AG04449 (cell line): ENCODE measurements around the gene RNU7-1.

Source experiments
- CTCF ChIA-PET: fragments of 350-600 bp; formaldehyde crosslinking; extraction: SDS; loops from one replicate; lab custom pipeline; 2021; ENCODE audit warnings: antibody characterized with exemption; lab: Yijun Ruan, JAX
- POLR2A ChIA-PET: fragments of 400-600, 350-600 bp; formaldehyde crosslinking; extraction: SDS; loops from one replicate; lab custom pipeline; 2020; ENCODE audit warnings: antibody characterized with exemption, inconsistent platforms; lab: Yijun Ruan, JAX
- DNase-seq: peaks from one replicate; pipeline ENCODE4 v3.0.0-alpha.2; 2010; ENCODE audit warnings: low read depth, low spot score
- H3K4me3 ChIP-seq: 2 replicates; pipeline ENCODE4 v1.5.1; 2011; ENCODE audit warnings: low read depth, mild to moderate bottlenecking, control low read depth, low read length
- TF ChIP-seq, protein P1 (sequence below): IDR thresholded peaks from one replicate; pipeline ENCODE4 v1.5.1; 2011; ENCODE audit warnings: mild to moderate bottlenecking, moderate library complexity, low read length, control low read depth, inconsistent platforms; ENCODE audit not compliant: insufficient read depth; ENCODE audit errors: missing control alignments

RNU7-1 gene

GRCh38 chr12:6960593-6961277 is 17.1 kb downstream of the RNU7-1 start:
- ChIA-PET CTCF (interaction anchor here (0.9 to 13.5 kb wide), 8 partner anchors 13 to 149 kb away, joined by 3 to 226 read pairs (median 20); partner anchors contain the start of genes ATN1, C12orf57, PTPN6 and RNU7-1), POLR2A (no interaction called here)
- no peak for DNase-seq

GRCh38 chr12:6961278-6961694 is 17.7 kb downstream of the RNU7-1 start:
- ChIA-PET POLR2A (no interaction called here), CTCF (interaction anchor here (1.0 to 13.5 kb wide), 8 partner anchors 14 to 148 kb away, joined by 3 to 226 read pairs (median 20); partner anchors contain the start of genes ATN1, C12orf57, PTPN6 and RNU7-1)
- TF ChIP-seq, protein P1, sequence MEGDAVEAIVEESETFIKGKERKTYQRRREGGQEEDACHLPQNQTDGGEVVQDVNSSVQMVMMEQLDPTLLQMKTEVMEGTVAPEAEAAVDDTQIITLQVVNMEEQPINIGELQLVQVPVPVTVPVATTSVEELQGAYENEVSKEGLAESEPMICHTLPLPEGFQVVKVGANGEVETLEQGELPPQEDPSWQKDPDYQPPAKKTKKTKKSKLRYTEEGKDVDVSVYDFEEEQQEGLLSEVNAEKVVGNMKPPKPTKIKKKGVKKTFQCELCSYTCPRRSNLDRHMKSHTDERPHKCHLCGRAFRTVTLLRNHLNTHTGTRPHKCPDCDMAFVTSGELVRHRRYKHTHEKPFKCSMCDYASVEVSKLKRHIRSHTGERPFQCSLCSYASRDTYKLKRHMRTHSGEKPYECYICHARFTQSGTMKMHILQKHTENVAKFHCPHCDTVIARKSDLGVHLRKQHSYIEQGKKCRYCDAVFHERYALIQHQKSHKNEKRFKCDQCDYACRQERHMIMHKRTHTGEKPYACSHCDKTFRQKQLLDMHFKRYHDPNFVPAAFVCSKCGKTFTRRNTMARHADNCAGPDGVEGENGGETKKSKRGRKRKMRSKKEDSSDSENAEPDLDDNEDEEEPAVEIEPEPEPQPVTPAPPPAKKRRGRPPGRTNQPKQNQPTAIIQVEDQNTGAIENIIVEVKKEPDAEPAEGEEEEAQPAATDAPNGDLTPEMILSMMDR: no peak
- DNase-seq: no peak
- H3K4me3 ChIP-seq: no peak overlapping the region

More at GRCh38 chr12:6960593-6961277, 17.1 kb downstream of the RNU7-1 start:
- no peak overlapping the region for H3K4me3 ChIP-seq
- TF ChIP-seq, protein P1: peak; percentile 45

DNA sequence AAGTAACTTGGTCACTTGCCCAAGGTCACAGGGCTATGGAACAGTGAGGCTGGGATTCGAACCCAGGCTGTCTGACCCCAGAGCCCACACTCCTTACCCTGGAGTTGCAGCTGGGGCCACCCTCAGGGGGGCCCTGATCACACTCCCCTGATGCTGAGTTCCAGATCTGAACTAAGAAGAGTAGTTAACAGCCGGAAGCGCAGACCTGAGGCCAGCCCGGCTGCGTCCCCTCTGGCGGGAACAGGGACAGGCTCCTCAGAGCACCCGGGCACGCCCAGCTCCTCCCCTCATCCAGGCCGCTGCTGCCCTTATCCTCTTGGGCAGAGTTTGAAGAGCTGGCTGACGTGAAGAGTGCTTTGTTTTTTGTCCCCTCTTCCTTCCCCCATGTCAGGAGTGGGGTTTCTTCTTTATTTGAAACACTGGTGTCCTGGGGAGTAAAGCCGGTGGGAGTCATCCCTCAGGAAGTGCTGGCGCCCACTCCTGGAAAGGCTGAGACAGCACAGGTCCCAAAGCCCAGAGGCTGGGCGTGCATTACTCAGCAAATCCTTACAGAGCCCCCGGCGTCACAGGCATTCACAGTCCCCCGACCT is 18.2 kb downstream of the RNU7-1 start:
- ChIA-PET POLR2A (no interaction called here), CTCF (interaction anchor here (1.0 to 13.5 kb wide), 10 partner anchors 14 to 150 kb away, joined by 3 to 226 read pairs (median 18); partner anchors contain the start of genes ATN1, C12orf57, PTPN6 and RNU7-1)
- no peak for DNase-seq
- peak overlapping the region; percentile 10 for H3K4me3 ChIP-seq
- TF ChIP-seq, protein P1: peak; percentile 72

DNA sequence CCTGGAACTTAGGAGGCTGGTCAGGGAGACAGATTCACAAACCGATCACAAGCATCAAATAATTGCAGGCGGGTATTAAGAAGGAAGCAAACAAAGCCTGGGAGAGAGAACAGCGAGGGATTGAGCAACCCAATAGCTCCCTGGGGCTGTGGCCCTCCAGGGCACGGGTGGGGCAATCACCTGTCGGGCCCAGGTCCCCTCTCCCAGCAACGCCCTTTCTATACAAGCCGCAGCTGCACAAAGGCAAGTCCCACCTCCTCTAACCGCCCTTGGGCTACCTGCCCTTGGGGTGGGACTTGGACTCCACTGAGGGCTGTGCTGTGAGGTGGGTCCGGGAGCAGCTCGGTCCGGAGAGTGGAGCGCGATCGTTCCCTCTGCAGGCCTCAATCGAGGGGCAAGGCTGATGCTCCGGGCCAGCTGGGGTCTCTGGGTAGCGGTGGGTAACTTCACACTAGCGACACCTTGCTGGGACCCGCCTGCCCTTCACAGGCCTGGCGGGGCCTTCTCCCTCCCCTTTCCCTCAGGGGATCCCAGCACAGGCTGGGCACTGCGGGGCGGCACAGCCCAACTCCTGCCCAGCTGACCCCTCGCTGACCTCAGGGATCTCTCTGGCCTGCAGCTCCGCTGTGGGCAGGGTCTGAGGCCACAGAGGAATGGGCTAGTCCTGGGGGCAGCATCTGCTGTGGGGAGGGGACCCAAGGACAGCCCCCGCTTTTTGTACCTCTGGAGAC is 18.8 kb downstream of the RNU7-1 start:
- ChIA-PET CTCF (interaction anchor here (1.0 to 13.5 kb wide), 12 partner anchors 8 to 150 kb away, joined by 3 to 226 read pairs (median 11); partner anchors contain the start of genes ATN1, C12orf57, PTPN6 and RNU7-1), POLR2A (no interaction called here)
- no peak overlapping the region for H3K4me3 ChIP-seq
- no peak for DNase-seq
- TF ChIP-seq, protein P1: no peak

DNA sequence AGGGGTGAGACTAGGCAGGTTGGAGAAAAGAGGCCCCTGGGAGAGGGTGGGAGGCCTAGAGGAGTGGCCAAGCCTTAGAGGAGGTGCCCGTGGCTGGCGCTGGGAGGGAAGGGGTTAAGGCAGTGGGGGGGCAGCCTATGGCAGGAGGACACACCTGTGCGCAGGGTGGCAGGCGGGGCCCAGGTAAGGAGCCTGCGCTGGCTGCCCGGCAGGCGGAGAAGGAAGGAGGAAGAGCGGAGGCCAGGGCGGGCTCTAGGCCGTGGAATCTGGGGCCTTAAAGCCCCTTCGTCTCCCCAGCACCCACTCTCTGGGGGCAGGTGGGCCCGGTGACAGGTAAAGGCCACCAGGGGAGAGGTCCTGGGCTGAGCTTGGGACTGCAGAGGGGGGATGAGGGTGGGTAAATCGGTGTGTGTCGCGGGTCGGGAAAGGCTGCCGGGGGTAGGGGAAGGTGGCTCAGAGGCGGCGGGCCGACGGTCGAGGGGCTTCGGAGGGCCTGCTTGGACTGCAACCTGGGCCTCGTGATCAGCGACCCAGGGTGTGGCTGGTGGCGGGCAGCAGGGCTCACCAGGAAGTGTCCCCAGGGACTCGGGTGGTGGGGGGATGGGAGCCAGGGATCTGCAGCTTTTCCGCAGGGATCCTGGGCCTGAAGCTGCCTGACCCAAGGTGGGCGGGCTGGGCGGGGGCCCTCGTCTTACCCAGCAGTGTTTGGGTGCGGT is 19.6 kb downstream of the RNU7-1 start:
- no peak for DNase-seq
- CTCF ChIA-PET: interaction anchor here (0.6 to 13.5 kb wide), 17 partner anchors 8 to 182 kb away, joined by 3 to 226 read pairs (median 8); partner anchors contain the start of genes ATN1, C12orf57, C1RL and PTPN6
- H3K4me3 ChIP-seq: no peak overlapping the region
- POLR2A ChIA-PET: interaction anchor here (1.1 kb wide), 1 partner anchor 19 kb away, joined by 6 read pairs; the partner anchor contains the start of genes C12orf57 and RNU7-1
- TF ChIP-seq, protein P1: no peak
